Activated gamma-delta T cell (primary cell): ENCODE measurements around the gene ABCA3.

ENCODE experiments used
- DNase-seq: peaks from one replicate; lab custom pipeline; 2025; lab: John Stamatoyannopoulos, UW

ABCA3 gene

DNA sequence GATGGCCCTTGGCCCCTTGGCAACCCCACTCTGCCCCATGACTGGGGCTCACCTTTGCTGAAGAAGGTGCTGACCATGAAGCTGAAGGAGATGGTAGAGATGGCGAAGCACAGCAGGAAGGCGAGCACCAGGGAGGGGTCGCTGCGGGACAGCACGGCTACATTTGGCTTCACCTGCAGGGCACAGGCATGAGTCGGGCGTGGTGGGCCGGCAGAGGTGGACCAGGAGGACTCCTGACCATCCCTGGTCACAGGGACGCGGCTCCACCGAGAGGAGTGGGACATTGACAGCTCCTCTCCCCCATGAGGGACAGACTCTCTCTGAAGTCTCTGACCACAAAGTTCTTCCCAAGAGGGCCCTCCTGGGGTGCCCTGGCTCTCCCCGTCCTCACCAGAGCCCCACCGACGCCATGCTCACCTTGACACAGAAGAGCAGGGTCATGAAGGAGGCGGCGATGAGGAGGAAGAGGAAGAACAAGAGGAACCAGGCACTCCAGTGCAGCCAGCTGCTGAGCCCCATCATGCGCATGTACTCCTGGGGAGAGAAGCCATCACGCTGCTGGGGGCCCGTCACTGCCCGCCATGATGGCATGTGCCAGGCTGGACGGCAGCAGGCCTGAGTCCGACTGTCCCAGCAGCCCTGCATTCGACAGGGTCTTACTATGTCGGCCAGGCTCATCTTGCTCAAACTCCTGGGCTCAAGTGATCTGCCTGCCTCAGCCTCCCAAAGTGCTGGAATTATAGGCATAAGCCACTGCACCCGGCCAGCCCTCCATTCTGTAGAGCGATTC lies 23.1 kb downstream of the ABCA3 start:
- DNase-seq: no peak

- no peak for DNase-seq
Observed at GRCh38 chr16:2308089-2308962, 32.2 kb downstream of the ABCA3 start.

DNA sequence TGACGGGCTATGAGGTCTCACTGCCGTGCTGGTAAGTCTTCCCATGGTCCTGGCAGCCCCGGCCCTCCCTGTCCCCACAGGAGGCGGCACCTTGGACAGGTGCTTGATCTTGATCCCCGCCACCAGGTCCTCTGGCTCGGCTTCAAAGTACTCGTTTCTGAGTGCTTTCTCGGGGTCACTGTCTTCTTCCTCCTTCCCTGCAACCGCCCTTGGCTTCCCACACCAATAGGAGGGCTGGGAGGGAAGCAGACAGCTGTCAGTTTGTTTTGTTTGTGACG lies 40.7 kb downstream of the ABCA3 start:
- no peak for DNase-seq

- no peak for DNase-seq
Observed at GRCh38 chr16:2299121-2299914, 41.2 kb downstream of the ABCA3 start.

- DNase-seq: no peak
Observed at GRCh38 chr16:2298621-2299020, 41.9 kb downstream of the ABCA3 start.

DNA sequence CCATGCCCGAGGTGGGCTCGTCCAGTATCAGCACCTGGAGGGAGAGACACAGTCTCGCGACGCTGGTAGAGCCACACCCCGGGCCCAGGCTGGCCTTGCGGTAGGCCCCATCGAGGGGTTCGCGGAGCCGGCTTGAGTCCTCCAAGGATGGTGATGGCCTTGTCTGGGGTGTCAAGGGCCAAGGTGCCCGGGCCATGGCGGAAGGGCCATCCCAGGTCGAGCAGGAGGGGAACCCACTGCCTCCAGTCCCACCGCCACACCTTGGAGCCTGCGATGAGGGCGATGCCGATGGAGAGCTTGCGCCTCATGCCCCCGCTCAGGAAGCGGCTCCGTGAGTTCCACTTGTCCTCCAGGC lies 43.0 kb downstream of the ABCA3 start:
- no peak for DNase-seq

DNA sequence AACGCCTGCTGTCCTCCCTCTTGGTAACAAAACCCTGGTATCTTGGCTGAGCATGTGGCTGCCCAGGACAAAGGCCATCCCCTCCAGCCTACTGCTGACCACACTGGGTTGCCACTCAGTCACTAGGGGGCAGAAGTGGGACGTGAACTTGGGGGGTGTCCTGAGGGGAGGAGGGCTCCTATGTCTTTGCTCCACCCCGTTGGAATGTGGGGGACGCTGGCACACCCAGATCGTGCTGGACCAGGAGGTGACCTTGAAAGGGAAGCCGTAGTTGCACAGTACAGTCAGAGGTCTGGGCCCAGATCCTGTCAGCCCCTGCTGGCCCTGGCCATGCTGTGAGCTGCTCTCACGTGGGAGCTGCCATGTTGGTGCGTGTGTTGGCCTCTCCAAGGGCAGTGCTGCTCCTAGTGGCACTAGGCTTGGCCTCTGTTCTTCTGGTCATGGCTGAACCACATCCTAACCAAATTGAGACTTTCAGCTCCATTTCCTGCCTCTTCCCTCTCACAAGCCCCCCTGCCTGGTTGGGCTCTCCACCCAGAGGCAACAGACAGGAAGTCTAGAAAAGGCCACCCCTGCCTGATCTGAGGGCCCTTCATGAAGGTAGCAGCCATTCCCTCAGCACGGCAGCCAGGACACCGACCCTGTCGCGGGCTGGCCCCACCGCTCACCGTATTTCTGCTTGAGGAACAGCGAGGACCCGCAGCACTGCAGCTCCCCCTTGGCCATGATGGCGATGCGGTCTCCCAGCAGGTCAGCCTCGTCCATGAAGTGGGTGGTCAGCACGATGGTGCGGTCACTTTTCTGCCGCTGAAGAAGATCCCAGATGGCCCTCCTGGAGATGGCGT lies 43.6 kb downstream of the ABCA3 start:
- DNase-seq: no peak

GRCh38 chr16:2295056-2295798 lies 45.3 kb downstream of the ABCA3 start:
- no peak for DNase-seq

- DNase-seq: no peak
Observed at GRCh38 chr16:2292221-2292620, 48.3 kb downstream of the ABCA3 start.

- DNase-seq: no peak
Observed at GRCh38 chr16:2289282-2289681, 51.2 kb downstream of the ABCA3 start.

- no peak for DNase-seq
Observed at GRCh38 chr16:2288726-2289125, 51.8 kb downstream of the ABCA3 start.

DNA sequence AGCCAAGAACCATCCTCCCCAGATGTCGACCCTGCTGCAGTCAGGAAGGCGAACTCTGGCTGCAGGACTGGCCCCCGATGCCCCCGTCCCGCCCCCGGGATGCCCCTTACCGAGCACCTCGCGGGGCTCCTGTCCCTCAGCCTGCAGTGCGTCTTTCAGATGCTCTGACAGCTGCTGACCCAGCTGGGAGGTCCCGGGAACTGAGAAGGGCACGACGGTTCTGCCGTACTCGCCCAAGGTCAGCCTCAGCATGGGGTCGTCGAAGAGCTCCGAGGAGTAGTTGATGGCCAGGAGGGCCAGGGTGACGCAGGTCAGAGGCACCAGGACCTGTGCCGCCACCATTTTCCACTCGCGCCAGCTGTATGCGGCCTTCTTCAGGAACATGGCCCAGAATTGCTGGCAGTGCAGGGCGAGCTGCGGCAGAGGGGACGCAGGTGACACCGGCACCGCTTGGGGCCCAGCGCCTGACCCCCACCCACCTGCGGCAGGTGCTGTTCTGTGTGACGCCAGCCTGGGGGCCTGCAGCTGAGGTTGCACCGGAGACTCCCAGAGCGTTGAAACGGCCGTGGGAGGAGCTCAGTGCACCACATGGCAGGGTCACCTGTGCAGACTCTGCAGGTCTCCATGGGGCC lies 52.5 kb downstream of the ABCA3 start:
- no peak for DNase-seq

DNA sequence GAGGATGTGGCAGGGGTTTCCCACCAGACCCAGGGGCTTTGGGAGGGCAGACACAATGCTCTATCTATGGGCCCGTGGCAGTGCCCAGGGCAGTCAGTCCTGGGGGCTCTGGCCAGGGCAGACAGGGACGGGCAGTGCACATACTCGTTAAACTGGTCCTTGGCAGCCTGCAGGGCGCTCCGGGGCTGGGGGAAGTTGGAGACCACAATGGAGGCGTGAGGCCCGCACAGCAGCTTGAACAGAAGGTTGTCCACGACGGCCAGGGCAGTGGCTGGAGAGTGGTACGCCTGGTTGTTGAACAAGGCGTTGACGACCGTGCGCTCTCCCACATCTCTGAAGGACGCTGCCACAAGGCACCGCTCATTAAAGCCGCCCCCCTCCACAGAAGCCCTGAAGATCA lies 54.0 kb downstream of the ABCA3 start:
- DNase-seq: no peak

- no peak for DNase-seq
Observed at GRCh38 chr16:2285731-2286191, 54.8 kb downstream of the ABCA3 start.

DNA sequence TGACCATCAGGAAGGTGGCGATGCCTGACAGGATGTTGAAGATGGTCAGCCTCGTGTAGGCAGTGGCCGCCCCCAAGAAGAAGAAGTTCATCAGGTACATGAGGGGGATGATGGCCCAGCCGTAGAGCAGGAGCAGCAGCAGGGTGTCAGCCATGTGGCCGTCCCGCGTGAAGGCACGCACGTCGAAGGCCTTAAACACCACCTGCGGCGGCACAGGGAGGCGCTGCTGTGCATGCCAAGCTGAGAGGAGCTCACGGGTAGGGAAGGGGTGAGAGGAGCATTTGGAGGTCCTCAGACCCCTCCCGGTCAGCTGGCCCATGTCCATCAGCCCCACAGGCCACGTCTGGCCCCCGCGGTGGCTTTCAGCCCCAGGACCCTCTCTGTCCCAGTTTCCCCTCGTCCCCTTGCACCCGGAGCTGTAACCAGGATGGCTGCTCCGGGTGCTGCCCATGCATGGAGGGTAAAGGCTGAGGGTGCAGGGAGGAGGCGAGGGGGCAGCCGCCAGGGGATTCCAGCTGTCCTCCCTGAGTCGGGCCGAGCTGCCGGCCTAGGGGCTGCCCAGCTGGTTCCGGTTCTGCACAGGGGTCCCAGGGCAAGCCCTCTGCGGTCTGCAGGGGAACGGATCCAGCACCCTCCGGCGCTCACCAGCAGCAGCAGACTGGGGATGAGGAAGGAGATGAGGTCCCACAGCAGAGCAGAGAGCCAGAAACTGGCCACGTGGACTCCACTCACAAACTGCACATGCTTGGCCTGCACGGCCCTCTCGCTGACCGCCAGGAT lies 55.5 kb downstream of the ABCA3 start:
- DNase-seq: no peak

DNA sequence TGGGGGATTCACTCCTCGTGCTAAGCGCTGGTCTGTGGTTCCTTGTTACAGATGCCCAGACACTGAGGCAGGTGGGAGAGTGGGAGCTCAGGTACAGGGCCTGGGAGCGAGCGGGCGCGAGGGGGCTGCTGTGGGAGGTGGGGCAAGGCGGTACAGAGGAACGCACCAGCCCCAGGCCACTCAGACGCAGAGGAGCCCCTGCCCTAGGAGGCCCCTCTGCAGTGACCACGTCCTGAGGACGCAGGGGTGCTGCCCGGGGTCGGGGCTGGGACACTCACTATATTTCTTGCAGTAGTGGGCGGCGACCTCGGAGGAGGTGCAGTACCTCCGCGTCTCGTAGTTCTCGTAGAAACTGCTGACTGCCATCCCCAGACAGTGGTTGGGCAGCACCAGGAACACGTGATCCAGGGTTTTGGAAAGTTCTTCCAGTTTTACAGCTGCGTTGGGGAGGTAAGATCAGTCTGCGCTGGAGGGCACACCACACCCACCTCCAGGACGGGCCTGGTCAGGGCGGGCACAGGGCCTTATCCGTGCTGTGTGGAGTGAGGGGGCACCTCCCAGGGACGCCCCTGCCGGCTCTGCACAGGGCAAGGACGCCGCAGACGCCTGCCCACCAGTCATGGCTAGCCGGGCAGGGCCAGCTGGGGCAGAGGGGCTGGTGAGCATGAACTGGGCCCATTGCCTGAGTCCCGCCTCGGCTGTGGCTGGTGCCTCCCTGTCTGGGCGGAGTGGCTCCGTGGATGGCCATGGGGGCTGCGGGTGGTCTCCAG lies 56.3 kb downstream of the ABCA3 start:
- no peak for DNase-seq

- DNase-seq: no peak
Observed at GRCh38 chr16:2282866-2283555, 57.5 kb downstream of the ABCA3 start.

DNA sequence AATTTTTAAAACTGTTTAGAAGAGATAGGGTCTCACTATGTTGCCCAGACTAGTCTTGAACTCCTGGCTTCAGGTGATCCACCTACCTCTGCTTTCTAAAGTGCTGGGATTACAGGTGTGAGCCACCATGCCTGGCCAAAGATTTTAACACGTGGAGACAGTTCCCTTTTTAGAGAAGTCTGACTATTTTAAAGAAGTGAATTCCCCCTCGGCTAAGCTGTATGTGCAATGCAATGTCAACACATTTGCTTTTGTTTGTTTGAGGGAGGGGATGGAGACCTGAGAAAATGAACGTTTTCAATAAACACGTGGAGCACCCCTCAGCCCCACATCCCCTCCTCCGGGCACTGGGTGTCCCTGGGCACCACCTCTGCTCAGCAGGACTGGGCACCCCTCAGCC lies 58.3 kb downstream of the ABCA3 start:
- DNase-seq: no peak
